NCI-H526 treated with DMSO at 0.1 percent for 48 hours (cell line): ENCODE data around the gene PCDHGA5.
"Not testable (repeated sequence)": the region's sequence is repeated elsewhere in the genome, so short reads cannot be mapped to it uniquely, and the experiment has no call there.

ENCODE experiments used
- DNase-seq: peaks from one replicate; lab custom pipeline; 2025; lab: John Stamatoyannopoulos, UW

The PCDHGA5 gene

GRCh38 chr5:141387557-141388311, 23.8 kb downstream of the PCDHGA5 start, which contains the start of gene PCDHGB4:
PCDHGB4 (plus strand) TSS chr5:141387698; CDS start chr5:141387885, 187 bp downstream.
- not testable (repeated sequence) for DNase-seq

GRCh38 chr5:141388661-141389060, 24.7 kb downstream of the PCDHGA5 start:
- DNase-seq, result no peak

GRCh38 chr5:141389153-141390042, 25.4 kb downstream of the PCDHGA5 start:
- DNase-seq, result no peak

GRCh38 chr5:141392429-141393198, 28.7 kb downstream of the PCDHGA5 start, which contains the start of gene PCDHGA8:
PCDHGA8 (plus strand) TSS chr5:141392633; CDS start chr5:141392814, 181 bp downstream.
- no peak for DNase-seq

GRCh38 chr5:141393267-141393666, 29.3 kb downstream of the PCDHGA5 start:
- DNase-seq, result no peak

- DNase-seq, result not testable (repeated sequence)
Measured at GRCh38 chr5:141394401-141395187, 30.6 kb downstream of the PCDHGA5 start.

- DNase-seq, result not testable (repeated sequence)
Measured at GRCh38 chr5:141397756-141398551, 34.0 kb downstream of the PCDHGA5 start, which contains the start of gene PCDHGB5. PCDHGB5 (plus strand) TSS chr5:141397947; CDS start chr5:141398128, 181 bp downstream.

- DNase-seq, result no peak
Measured at GRCh38 chr5:141398608-141399007, 34.6 kb downstream of the PCDHGA5 start.

GRCh38 chr5:141399555-141400258, 35.7 kb downstream of the PCDHGA5 start:
- no peak for DNase-seq

- DNase-seq, result no peak
Measured at GRCh38 chr5:141402553-141403243, 38.7 kb downstream of the PCDHGA5 start, which contains the start of gene PCDHGA9. PCDHGA9 (plus strand) TSS chr5:141402778; CDS start chr5:141402953, 175 bp downstream.

- no peak for DNase-seq
Measured at GRCh38 chr5:141403387-141403786, 39.4 kb downstream of the PCDHGA5 start.

- not testable (repeated sequence) for DNase-seq
Measured at GRCh38 chr5:141407790-141408505, 44.0 kb downstream of the PCDHGA5 start, which contains the start of gene PCDHGB6. PCDHGB6 (plus strand) TSS chr5:141408021; CDS start chr5:141408203, 182 bp downstream.

- no peak for DNase-seq
Measured at GRCh38 chr5:141409598-141410306, 45.8 kb downstream of the PCDHGA5 start.

- DNase-seq, result no peak
Measured at GRCh38 chr5:141411575-141411974, 47.6 kb downstream of the PCDHGA5 start.

- DNase-seq, result peak; percentile 18
Measured at GRCh38 chr5:141412854-141413539, 49.0 kb downstream of the PCDHGA5 start, which contains the start of gene PCDHGA10. PCDHGA10 (plus strand) TSS chr5:141412987; CDS start chr5:141413176, 189 bp downstream.

GRCh38 chr5:141413540-141414069, 49.6 kb downstream of the PCDHGA5 start:
- no peak for DNase-seq
